HCT116 (cell line): ENCODE data around the gene ADGRD1. TPM values are rescaled to one million over a fixed set of nuclear protein-coding genes. Genes with fewer than 3 reads are reported as not detected.

ENCODE experiments used
- ATAC-seq: fragments of 200-7000 bp; cut with Tn5 transposase; 2 replicates; pipeline ENCODE4 v1.9.1; 2020; ENCODE audit warnings: mild to moderate bottlenecking, moderate library complexity
- BruUV-seq: library from RNA; stranded (reverse); fragments of 400-500 nt; replicated peaks from 2 replicates; lab custom pipeline; 2021; lab: Mats Ljungman, UMichigan
- CTCF ChIA-PET: fragments of 300-600 bp; sonication (Branson Sonifier 250); formaldehyde crosslinking; loops from one replicate; lab custom pipeline; 2021; ENCODE audit warnings: antibody characterized with exemption; lab: Charles Lee
- POLR2A ChIA-PET: fragments of 300-600, 350-600 bp; sonication (Branson Sonifier 250); formaldehyde crosslinking; loops from one replicate; lab custom pipeline; 2021; ENCODE audit warnings: antibody characterized with exemption; lab: Charles Lee
- RAD21 ChIA-PET, 2 experiments: fragments of 300-600 bp; sonication (Branson Sonifier 250); formaldehyde crosslinking; loops; one replicate each; lab custom pipeline; 2023; ENCODE audit warnings: low total read pairs in 2 of 2; ENCODE audit not compliant: uncharacterized antibody in 2 of 2, unreplicated experiment in 2 of 2, low non-redundant PET in 1 of 2; lab: Charles Lee
- DNase-seq: peaks from one replicate; pipeline ENCODE4 v3.0.0-alpha.2; 2010; ENCODE audit warnings: low read depth, low spot score
- H2AFZ ChIP-seq: fragments of 200-600 bp; shearing (Covaris generic), sonication (generic); 2 replicates; pipeline ENCODE4 v1.6.1; 2017; ENCODE audit warnings: low read depth, mixed run types, mixed read lengths, antibody characterized with exemption, low read length; ENCODE audit not compliant: poor library complexity, severe bottlenecking
- H3K27ac ChIP-seq: 2 replicates; pipeline ENCODE4 v1.5.1; 2012; ENCODE audit warnings: low read depth, low read length
- H3K27me3 ChIP-seq: fragments of 200-600 bp; sonication (generic); 2 replicates; pipeline ENCODE4 v1.6.1; 2016; ENCODE audit warnings: mixed run types, low read length, mixed read lengths; ENCODE audit not compliant: insufficient read depth
- H3K36me3 ChIP-seq, 2 experiments: fragments of 200-500 bp in 1 of 2; fragments of 200-600 bp in 1 of 2; sonication (Bioruptor generic) in 1 of 2; sonication (generic) in 1 of 2; 2 replicates each; pipeline versions ENCODE4 v1.5.1 to v1.6.1; 2014 to 2016; ENCODE audit warnings: low read length in 2 of 2, inconsistent platforms in 1 of 2, mixed read lengths in 1 of 2, mixed run types in 1 of 2; ENCODE audit not compliant: insufficient read depth in 2 of 2, control insufficient read depth in 1 of 2
- H3K4me1 ChIP-seq, 2 experiments: fragments of 200-600 bp in 1 of 2; sonication (generic) in 1 of 2; 2 replicates each; pipeline versions ENCODE4 v1.5.1 to v1.6.1; 2012 to 2017; ENCODE audit warnings: low read length in 2 of 2, inconsistent platforms in 1 of 2, mild to moderate bottlenecking in 1 of 2, mixed read lengths in 1 of 2, mixed run types in 1 of 2, moderate library complexity in 1 of 2; ENCODE audit not compliant: insufficient read depth in 2 of 2, control insufficient read depth in 1 of 2
- H3K4me2 ChIP-seq: fragments of 200-600 bp; sonication (generic); 2 replicates; pipeline ENCODE4 v1.6.1; 2017; ENCODE audit warnings: mixed run types, low read length, mixed read lengths
- H3K4me3 ChIP-seq, 2 experiments: fragments of 200-600 bp in 1 of 2; sonication (generic) in 1 of 2; replicated peaks in 1 of 2; 2 replicates each; pipeline ENCODE4 v1.5.1; 2011 to 2016; ENCODE audit warnings: low read length in 2 of 2, control low read depth in 1 of 2, low read depth in 1 of 2, mild to moderate bottlenecking in 1 of 2, mixed read lengths in 1 of 2, mixed run types in 1 of 2
- H3K79me2 ChIP-seq: fragments of 200-600 bp; sonication (generic); 2 replicates; pipeline ENCODE4 v1.6.1; 2017; ENCODE audit warnings: mild to moderate bottlenecking, mixed run types, low read length, moderate library complexity, mixed read lengths; ENCODE audit not compliant: insufficient read depth
- H3K9ac ChIP-seq: fragments of 200-600 bp; sonication (generic); 2 replicates; pipeline ENCODE4 v1.6.1; 2016; ENCODE audit warnings: low read length, mixed read lengths
- H3K9me2 ChIP-seq: fragments of 200-600 bp; sonication (generic), shearing (Covaris generic); 2 replicates; pipeline ENCODE4 v1.6.1; 2017; ENCODE audit warnings: mixed run types, mild to moderate bottlenecking, moderate library complexity; ENCODE audit not compliant: insufficient read depth
- H3K9me3 ChIP-seq, 2 experiments: fragments of 200-500 bp in 1 of 2; fragments of 200-600 bp in 1 of 2; sonication (Bioruptor generic) in 1 of 2; sonication (generic) in 1 of 2; 2 replicates each; pipeline ENCODE4 v1.6.1; 2014 to 2017; ENCODE audit warnings: low read length in 2 of 2, mixed read lengths in 2 of 2, inconsistent platforms in 1 of 2, low read depth in 1 of 2, mild to moderate bottlenecking in 1 of 2, mixed run types in 1 of 2, moderate library complexity in 1 of 2; ENCODE audit not compliant: control insufficient read depth in 1 of 2, insufficient read depth in 1 of 2
- H4K20me1 ChIP-seq: fragments of 200-600 bp; sonication (generic), shearing (Covaris generic); 2 replicates; pipeline ENCODE4 v1.6.1; 2017; ENCODE audit warnings: mixed run types, mild to moderate bottlenecking, moderate library complexity; ENCODE audit not compliant: insufficient read depth
- CBX3 ChIP-seq: IDR thresholded peaks from 2 replicates; pipeline ENCODE4 v1.6.1; 2012; ENCODE audit warnings: low read depth
- CEBPB ChIP-seq: IDR thresholded peaks from 2 replicates; pipeline ENCODE4 v1.6.1; 2012; ENCODE audit warnings: low read depth
- EGR1 ChIP-seq: IDR thresholded peaks from 2 replicates; pipeline ENCODE4 v1.6.1; 2012; ENCODE audit warnings: low read depth
- ELF1 ChIP-seq: IDR thresholded peaks from 2 replicates; pipeline ENCODE4 v1.6.1; 2012; ENCODE audit warnings: low read depth, borderline replicate concordance
- EZH2 ChIP-seq: fragments of 200-600 bp; sonication (generic); IDR thresholded peaks from 2 replicates; pipeline ENCODE4 v1.6.1; 2017; ENCODE audit warnings: antibody characterized with exemption, mixed run types
- EZH2phosphoT487 ChIP-seq: fragments of 200-600 bp; IDR thresholded peaks from 2 replicates; pipeline ENCODE4 v1.6.1; 2018; ENCODE audit warnings: antibody characterized with exemption, borderline replicate concordance
- FOSL1 ChIP-seq: IDR thresholded peaks from 2 replicates; pipeline ENCODE4 v1.6.1; 2012; ENCODE audit warnings: low read depth
- JUND ChIP-seq: IDR thresholded peaks from 2 replicates; pipeline ENCODE4 v1.6.1; 2012
- POLR2A ChIP-seq: IDR thresholded peaks from 2 replicates; pipeline ENCODE4 v1.7.0; 2011; ENCODE audit warnings: borderline replicate concordance; ENCODE audit not compliant: insufficient read depth, insufficient read length; ENCODE audit errors: extremely low read depth
- POLR2AphosphoS5 ChIP-seq: IDR thresholded peaks from 2 replicates; pipeline ENCODE4 v1.6.1; 2011; ENCODE audit warnings: mild to moderate bottlenecking, low read depth, low read length, moderate library complexity
- RAD21 ChIP-seq: IDR thresholded peaks from 2 replicates; pipeline ENCODE4 v1.6.1; 2012; ENCODE audit warnings: low read depth, mild to moderate bottlenecking
- SIN3A ChIP-seq: IDR thresholded peaks from 2 replicates; pipeline ENCODE4 v1.6.1; 2012; ENCODE audit warnings: low read depth
- SP1 ChIP-seq: IDR thresholded peaks from 2 replicates; pipeline ENCODE4 v1.6.1; 2012; ENCODE audit warnings: low read depth
- TCF7L2 ChIP-seq: IDR thresholded peaks from 2 replicates; pipeline ENCODE4 v1.7.0; 2011; ENCODE audit warnings: borderline replicate concordance, inconsistent platforms; ENCODE audit not compliant: insufficient read depth, insufficient read length; ENCODE audit errors: extremely low read depth
- YY1 ChIP-seq: IDR thresholded peaks from 2 replicates; pipeline ENCODE4 v1.6.1; 2011; ENCODE audit warnings: low read length, low read depth, moderate library complexity, mild to moderate bottlenecking; ENCODE audit not compliant: insufficient replicate concordance; ENCODE audit errors: extremely low read depth
- ZFX ChIP-seq: fragments of 450-650 bp; IDR thresholded peaks from 2 replicates; pipeline ENCODE4 v1.6.1; 2017
- ZNF274 ChIP-seq: fragments of 200-500 bp; sonication (Bioruptor generic); IDR thresholded peaks from 2 replicates; pipeline ENCODE4 v1.6.1; 2014; ENCODE audit warnings: mild to moderate bottlenecking, low read depth, low read length, inconsistent platforms
- intact Hi-C: fragments of 100-400 bp; cut with micrococcal nuclease; formaldehyde crosslinking; loops from 2 replicates; pipeline ENCODE4 v1.10.0; 2022
- total RNA-seq: library from RNA; stranded (reverse); gene quantifications from one replicate; pipeline ENCODE4 v1.2.1, GENCODE V29; 2021; ENCODE audit not compliant: unreplicated experiment
- TF ChIP-seq, protein P1 (sequence below): IDR thresholded peaks from 2 replicates; pipeline ENCODE4 v1.6.1; 2011; ENCODE audit warnings: mild to moderate bottlenecking, low read length, moderate library complexity; ENCODE audit not compliant: insufficient replicate concordance; ENCODE audit errors: extremely low read depth
- TF ChIP-seq, protein P2 (sequence below): IDR thresholded peaks from 2 replicates; pipeline ENCODE4 v1.6.1; 2012
- TF ChIP-seq, protein P3 (sequence below): IDR thresholded peaks from 2 replicates; pipeline ENCODE4 v1.6.1; 2012; ENCODE audit warnings: low read depth
- TF ChIP-seq, protein P4 (sequence below): IDR thresholded peaks from 2 replicates; pipeline ENCODE4 v1.6.1; 2012

Gene ADGRD1
- total RNA-seq, 1 experiment from 2014 or later: 0.44 TPM

DNA sequence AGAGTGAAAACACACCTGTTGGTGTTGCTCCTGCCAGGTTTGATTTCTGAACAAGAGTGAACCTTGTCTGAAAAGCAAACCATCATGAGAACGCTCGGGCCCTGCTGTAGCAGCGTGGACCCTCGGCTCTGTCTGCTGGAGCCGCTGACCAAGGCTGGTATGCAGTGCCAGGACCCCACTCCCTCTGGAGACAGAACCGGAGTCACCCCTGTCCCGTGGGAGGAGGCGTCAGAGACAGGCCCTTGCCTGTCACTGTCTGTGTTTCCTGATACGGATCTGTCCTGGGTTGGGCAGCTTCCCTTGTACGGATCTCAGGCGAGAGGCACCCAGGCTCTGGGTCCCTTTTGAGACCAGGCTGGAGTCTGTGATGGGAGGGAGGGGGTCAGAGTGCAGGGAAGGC is 111.6 kb downstream of the ADGRD1 start (continued):
- TF ChIP-seq, protein P1, sequence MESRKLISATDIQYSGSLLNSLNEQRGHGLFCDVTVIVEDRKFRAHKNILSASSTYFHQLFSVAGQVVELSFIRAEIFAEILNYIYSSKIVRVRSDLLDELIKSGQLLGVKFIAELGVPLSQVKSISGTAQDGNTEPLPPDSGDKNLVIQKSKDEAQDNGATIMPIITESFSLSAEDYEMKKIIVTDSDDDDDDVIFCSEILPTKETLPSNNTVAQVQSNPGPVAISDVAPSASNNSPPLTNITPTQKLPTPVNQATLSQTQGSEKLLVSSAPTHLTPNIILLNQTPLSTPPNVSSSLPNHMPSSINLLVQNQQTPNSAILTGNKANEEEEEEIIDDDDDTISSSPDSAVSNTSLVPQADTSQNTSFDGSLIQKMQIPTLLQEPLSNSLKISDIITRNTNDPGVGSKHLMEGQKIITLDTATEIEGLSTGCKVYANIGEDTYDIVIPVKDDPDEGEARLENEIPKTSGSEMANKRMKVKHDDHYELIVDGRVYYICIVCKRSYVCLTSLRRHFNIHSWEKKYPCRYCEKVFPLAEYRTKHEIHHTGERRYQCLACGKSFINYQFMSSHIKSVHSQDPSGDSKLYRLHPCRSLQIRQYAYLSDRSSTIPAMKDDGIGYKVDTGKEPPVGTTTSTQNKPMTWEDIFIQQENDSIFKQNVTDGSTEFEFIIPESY: no peak
- no peak for TF ChIP-seq POLR2AphosphoS5
- TF ChIP-seq CEBPB: no peak
- TF ChIP-seq SIN3A: no peak
- TF ChIP-seq RAD21: no peak

DNA sequence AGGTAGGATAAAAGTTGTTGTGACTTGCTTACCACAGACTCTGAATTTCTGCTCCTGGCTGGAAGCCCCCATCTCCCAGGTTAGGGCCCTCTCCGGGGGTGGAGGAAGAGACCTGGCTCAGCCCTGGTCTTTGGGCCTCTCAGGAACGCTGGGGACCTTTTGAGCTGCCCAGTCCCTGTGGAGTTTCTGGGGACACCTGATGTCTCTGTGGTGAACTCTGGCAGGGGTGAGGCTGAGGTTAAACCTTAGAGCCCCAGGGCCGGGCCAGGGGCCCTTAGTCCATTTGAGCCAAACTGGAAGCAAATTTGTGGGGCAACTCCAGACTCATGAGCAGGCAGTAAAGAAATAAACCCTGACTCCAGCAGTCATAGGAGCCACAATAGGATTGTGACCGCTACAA is 112.1 kb downstream of the ADGRD1 start:
- Histone ChIP-seq H3K79me2 (no peaks in the 10 kb centered on the region), H3K27me3 (no peaks in the 10 kb centered on the region), H3K27ac (no peak overlapping the region), H3K4me3 (no peak overlapping the region), H3K9me3 (no peaks in the 10 kb centered on the region; a peak in 1 of 4 replicates), H3K36me3 (no peaks in the 10 kb centered on the region), H3K4me1 (peaks cover 0 to 11% of the 10 kb centered on the region in 2 experiments; a peak in 2 of 4 replicates), H2AFZ (no peak overlapping the region), H3K9me2 (no peaks in the 10 kb centered on the region), H3K9ac (no peak overlapping the region), H3K4me2 (no peak overlapping the region), H4K20me1 (no peaks in the 10 kb centered on the region)
- no TSS peak for BruUV-seq
- ChIA-PET RAD21 (no interaction called here), POLR2A (no interaction called here), CTCF (no interaction called here)
- DNase-seq: no peak
- TF ChIP-seq, protein P2, sequence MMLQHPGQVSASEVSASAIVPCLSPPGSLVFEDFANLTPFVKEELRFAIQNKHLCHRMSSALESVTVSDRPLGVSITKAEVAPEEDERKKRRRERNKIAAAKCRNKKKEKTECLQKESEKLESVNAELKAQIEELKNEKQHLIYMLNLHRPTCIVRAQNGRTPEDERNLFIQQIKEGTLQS: no peak
- TF ChIP-seq YY1 (no peak), ZFX (no peak), EZH2 (no peak), ZNF274 (no peak), CBX3 (no peak), POLR2A (no peak), EZH2phosphoT487 (no peak), TCF7L2 (no peak), SP1 (no peak), JUND (no peak), ELF1 (no peak), RAD21 (no peak), SIN3A (no peak), POLR2AphosphoS5 (no peak), FOSL1 (no peak), EGR1 (no peak)
- TF ChIP-seq, protein P3, sequence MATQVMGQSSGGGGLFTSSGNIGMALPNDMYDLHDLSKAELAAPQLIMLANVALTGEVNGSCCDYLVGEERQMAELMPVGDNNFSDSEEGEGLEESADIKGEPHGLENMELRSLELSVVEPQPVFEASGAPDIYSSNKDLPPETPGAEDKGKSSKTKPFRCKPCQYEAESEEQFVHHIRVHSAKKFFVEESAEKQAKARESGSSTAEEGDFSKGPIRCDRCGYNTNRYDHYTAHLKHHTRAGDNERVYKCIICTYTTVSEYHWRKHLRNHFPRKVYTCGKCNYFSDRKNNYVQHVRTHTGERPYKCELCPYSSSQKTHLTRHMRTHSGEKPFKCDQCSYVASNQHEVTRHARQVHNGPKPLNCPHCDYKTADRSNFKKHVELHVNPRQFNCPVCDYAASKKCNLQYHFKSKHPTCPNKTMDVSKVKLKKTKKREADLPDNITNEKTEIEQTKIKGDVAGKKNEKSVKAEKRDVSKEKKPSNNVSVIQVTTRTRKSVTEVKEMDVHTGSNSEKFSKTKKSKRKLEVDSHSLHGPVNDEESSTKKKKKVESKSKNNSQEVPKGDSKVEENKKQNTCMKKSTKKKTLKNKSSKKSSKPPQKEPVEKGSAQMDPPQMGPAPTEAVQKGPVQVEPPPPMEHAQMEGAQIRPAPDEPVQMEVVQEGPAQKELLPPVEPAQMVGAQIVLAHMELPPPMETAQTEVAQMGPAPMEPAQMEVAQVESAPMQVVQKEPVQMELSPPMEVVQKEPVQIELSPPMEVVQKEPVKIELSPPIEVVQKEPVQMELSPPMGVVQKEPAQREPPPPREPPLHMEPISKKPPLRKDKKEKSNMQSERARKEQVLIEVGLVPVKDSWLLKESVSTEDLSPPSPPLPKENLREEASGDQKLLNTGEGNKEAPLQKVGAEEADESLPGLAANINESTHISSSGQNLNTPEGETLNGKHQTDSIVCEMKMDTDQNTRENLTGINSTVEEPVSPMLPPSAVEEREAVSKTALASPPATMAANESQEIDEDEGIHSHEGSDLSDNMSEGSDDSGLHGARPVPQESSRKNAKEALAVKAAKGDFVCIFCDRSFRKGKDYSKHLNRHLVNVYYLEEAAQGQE: no peak
- TF ChIP-seq, protein P4, sequence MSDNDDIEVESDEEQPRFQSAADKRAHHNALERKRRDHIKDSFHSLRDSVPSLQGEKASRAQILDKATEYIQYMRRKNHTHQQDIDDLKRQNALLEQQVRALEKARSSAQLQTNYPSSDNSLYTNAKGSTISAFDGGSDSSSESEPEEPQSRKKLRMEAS: no peak
- no peak for ATAC-seq
- intact Hi-C loops: no loop called here
